ENCODE results near the gene DOCK3. TPM values are rescaled to one million over a fixed set of nuclear protein-coding genes. Genes with fewer than 3 reads are reported as not detected.

DOCK3 gene
- total RNA-seq, 1 experiment from 2014 or later: 5.6 TPM

DNA sequence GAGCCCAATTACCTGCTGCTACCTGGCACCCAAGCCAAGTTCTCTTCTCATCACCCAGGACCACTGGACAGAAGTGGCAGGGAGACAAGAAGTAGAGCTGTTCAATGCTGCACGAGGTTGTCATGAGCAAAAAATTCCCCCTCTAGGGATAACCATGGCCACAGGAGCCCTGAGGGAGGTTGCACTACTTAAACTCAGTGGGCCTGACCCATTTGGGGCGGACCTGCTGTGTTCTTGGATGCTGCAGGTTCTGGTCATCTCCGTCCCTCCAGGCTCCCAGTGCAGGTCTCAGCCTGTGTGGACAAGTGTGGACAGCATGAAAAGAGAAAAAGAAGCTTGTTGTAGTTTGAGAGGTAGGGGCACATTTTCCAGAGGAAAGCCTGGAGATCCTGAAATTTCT, 684.3 kb downstream of the DOCK3 start:
- ChIA-PET CTCF (interaction anchor here (1.4 kb wide), 1 partner anchor 13 kb away, joined by 4 read pairs; no protein-coding TSS in a partner anchor), POLR2A (no interaction called here)
- H3K27ac Mint-ChIP-seq: no peak overlapping the region
- H3K9me3 Mint-ChIP-seq: no peaks in the 10 kb centered on the region
- H3K36me3 Mint-ChIP-seq: no peaks in the 10 kb centered on the region
- ATAC-seq (no peak), DNase-seq (ENCODE audit: low spot score) (no peak)
- TF ChIP-seq, protein P1, sequence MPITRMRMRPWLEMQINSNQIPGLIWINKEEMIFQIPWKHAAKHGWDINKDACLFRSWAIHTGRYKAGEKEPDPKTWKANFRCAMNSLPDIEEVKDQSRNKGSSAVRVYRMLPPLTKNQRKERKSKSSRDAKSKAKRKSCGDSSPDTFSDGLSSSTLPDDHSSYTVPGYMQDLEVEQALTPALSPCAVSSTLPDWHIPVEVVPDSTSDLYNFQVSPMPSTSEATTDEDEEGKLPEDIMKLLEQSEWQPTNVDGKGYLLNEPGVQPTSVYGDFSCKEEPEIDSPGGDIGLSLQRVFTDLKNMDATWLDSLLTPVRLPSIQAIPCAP (CRISPR knock-in tag; IDR thresholded peaks at IDR 0.05): no peak
- TF ChIP-seq, protein P2, sequence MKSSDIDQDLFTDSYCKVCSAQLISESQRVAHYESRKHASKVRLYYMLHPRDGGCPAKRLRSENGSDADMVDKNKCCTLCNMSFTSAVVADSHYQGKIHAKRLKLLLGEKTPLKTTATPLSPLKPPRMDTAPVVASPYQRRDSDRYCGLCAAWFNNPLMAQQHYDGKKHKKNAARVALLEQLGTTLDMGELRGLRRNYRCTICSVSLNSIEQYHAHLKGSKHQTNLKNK (CRISPR knock-in tag; IDR thresholded peaks at IDR 0.05): no peak
- TF ChIP-seq, protein P3, sequence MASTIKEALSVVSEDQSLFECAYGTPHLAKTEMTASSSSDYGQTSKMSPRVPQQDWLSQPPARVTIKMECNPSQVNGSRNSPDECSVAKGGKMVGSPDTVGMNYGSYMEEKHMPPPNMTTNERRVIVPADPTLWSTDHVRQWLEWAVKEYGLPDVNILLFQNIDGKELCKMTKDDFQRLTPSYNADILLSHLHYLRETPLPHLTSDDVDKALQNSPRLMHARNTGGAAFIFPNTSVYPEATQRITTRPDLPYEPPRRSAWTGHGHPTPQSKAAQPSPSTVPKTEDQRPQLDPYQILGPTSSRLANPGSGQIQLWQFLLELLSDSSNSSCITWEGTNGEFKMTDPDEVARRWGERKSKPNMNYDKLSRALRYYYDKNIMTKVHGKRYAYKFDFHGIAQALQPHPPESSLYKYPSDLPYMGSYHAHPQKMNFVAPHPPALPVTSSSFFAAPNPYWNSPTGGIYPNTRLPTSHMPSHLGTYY (CRISPR knock-in tag; IDR thresholded peaks at IDR 0.05): no peak
- TF ChIP-seq, protein P4, sequence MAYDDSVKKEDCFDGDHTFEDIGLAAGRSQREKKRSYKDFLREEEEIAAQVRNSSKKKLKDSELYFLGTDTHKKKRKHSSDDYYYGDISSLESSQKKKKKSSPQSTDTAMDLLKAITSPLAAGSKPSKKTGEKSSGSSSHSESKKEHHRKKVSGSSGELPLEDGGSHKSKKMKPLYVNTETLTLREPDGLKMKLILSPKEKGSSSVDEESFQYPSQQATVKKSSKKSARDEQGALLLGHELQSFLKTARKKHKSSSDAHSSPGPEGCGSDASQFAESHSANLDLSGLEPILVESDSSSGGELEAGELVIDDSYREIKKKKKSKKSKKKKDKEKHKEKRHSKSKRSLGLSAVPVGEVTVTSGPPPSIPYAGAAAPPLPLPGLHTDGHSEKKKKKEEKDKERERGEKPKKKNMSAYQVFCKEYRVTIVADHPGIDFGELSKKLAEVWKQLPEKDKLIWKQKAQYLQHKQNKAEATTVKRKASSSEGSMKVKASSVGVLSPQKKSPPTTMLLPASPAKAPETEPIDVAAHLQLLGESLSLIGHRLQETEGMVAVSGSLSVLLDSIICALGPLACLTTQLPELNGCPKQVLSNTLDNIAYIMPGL (CRISPR knock-in tag; IDR thresholded peaks at IDR 0.05): no peak
- TF ChIP-seq, protein P5, sequence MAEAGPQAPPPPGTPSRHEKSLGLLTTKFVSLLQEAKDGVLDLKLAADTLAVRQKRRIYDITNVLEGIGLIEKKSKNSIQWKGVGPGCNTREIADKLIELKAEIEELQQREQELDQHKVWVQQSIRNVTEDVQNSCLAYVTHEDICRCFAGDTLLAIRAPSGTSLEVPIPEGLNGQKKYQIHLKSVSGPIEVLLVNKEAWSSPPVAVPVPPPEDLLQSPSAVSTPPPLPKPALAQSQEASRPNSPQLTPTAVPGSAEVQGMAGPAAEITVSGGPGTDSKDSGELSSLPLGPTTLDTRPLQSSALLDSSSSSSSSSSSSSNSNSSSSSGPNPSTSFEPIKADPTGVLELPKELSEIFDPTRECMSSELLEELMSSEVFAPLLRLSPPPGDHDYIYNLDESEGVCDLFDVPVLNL (CRISPR knock-in tag; IDR thresholded peaks at IDR 0.05; ENCODE audit: borderline replicate concordance, low read depth): no peak
- TF ChIP-seq, protein P6, sequence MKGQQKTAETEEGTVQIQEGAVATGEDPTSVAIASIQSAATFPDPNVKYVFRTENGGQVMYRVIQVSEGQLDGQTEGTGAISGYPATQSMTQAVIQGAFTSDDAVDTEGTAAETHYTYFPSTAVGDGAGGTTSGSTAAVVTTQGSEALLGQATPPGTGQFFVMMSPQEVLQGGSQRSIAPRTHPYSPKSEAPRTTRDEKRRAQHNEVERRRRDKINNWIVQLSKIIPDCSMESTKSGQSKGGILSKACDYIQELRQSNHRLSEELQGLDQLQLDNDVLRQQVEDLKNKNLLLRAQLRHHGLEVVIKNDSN (CRISPR knock-in tag; IDR thresholded peaks at IDR 0.05): no peak
- no peak for TF ChIP-seq NR1H2 (CRISPR knock-in tag; IDR thresholded peaks at IDR 0.05)
- TF ChIP-seq ZNF423 (CRISPR knock-in tag; IDR thresholded peaks at IDR 0.05): no peak
- no peak for TF ChIP-seq NFATC4 (CRISPR knock-in tag; IDR thresholded peaks at IDR 0.05)
- TF ChIP-seq RORB (CRISPR knock-in tag; IDR thresholded peaks at IDR 0.05): no peak
- TF ChIP-seq, protein P7, sequence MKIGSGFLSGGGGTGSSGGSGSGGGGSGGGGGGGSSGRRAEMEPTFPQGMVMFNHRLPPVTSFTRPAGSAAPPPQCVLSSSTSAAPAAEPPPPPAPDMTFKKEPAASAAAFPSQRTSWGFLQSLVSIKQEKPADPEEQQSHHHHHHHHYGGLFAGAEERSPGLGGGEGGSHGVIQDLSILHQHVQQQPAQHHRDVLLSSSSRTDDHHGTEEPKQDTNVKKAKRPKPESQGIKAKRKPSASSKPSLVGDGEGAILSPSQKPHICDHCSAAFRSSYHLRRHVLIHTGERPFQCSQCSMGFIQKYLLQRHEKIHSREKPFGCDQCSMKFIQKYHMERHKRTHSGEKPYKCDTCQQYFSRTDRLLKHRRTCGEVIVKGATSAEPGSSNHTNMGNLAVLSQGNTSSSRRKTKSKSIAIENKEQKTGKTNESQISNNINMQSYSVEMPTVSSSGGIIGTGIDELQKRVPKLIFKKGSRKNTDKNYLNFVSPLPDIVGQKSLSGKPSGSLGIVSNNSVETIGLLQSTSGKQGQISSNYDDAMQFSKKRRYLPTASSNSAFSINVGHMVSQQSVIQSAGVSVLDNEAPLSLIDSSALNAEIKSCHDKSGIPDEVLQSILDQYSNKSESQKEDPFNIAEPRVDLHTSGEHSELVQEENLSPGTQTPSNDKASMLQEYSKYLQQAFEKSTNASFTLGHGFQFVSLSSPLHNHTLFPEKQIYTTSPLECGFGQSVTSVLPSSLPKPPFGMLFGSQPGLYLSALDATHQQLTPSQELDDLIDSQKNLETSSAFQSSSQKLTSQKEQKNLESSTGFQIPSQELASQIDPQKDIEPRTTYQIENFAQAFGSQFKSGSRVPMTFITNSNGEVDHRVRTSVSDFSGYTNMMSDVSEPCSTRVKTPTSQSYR (CRISPR knock-in tag; IDR thresholded peaks at IDR 0.05): no peak
- TF ChIP-seq RELA (CRISPR knock-in tag; IDR thresholded peaks at IDR 0.05; ENCODE audit: borderline replicate concordance): no peak
- no peak for TF ChIP-seq ZNF232 (CRISPR knock-in tag; IDR thresholded peaks at IDR 0.05)
- TF ChIP-seq, protein P8, sequence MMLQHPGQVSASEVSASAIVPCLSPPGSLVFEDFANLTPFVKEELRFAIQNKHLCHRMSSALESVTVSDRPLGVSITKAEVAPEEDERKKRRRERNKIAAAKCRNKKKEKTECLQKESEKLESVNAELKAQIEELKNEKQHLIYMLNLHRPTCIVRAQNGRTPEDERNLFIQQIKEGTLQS (CRISPR knock-in tag; conservative IDR thresholded peaks at IDR 0.05): no peak
- TF ChIP-seq, protein P9, sequence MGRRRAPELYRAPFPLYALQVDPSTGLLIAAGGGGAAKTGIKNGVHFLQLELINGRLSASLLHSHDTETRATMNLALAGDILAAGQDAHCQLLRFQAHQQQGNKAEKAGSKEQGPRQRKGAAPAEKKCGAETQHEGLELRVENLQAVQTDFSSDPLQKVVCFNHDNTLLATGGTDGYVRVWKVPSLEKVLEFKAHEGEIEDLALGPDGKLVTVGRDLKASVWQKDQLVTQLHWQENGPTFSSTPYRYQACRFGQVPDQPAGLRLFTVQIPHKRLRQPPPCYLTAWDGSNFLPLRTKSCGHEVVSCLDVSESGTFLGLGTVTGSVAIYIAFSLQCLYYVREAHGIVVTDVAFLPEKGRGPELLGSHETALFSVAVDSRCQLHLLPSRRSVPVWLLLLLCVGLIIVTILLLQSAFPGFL (CRISPR knock-in tag; IDR thresholded peaks at IDR 0.05; ENCODE audit: borderline replicate concordance): no peak
- no peak for TF ChIP-seq TCF7 (CRISPR knock-in tag; IDR thresholded peaks at IDR 0.05; ENCODE audit: low read depth)
- no peak for TF ChIP-seq TP53 (CRISPR knock-in tag; IDR thresholded peaks at IDR 0.05)
- TF ChIP-seq ZBTB21 (CRISPR knock-in tag; IDR thresholded peaks at IDR 0.05; ENCODE audit: borderline replicate concordance): no peak
- TF ChIP-seq CREM (CRISPR knock-in tag; IDR thresholded peaks at IDR 0.05): no peak
- H3K4me3 Mint-ChIP-seq: no peak overlapping the region
- no peaks in the 10 kb centered on the region; the same call in 1 of the 2 replicates for H3K27me3 Mint-ChIP-seq (ENCODE audit: low read depth)
- no peaks in the 10 kb centered on the region for H3K4me1 Mint-ChIP-seq

Measured in WTC11 (cell line).